Measurements from ENCODE around the gene MAP6D1.

MAP6D1 gene

DNA sequence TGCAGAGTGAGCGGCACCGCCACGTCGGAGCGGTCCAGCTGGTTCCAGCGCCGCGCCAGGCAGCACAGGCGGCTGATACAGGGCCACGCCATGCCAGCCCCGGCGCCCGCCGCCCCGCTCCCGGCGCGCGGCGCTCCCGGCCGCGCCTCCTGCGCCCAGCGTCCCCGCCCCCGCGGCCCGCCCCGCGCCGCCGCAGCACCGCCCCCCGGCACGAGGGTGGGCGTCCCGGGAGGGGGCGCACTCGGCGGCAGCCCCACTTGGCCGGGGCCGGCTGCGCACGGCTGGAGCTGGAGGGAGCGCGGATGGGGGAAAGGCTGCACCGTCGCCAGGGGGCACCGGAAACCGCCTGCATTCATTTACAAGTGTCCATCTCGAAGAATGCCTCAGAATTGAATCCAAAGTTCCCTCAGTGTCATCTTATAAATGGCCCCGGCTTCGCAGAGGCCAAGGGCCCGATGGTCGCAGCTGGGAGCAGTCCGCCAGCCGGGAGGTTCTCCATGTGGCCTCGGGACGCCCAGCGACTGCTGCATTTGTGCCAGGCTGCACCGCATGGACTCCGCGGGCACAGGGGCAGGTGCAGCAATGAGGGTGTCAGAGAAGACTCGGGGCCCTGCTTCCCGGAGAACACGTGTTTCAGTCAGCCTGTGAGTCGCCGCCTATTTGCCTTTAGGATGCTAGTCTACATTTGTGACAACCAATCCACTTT, at the start of gene MAP6D1:
Gene MAP6D1, minus strand, starts transcription at position 122 of the 706 bp plus-strand sequence. Its CDS starts 30 bp downstream, at position 92.
- peak; percentile 39 to 46 for DNase-seq (ENCODE audit: low read depth in 2 of 2)
- peak within 1 kb of the TSS; percentile 56 to 67 for H3K4me3 ChIP-seq (replicated peaks in 1 of 2; ENCODE audit: low read depth in 2 of 2, low read length in 2 of 2)
- TF ChIP-seq, protein P1, sequence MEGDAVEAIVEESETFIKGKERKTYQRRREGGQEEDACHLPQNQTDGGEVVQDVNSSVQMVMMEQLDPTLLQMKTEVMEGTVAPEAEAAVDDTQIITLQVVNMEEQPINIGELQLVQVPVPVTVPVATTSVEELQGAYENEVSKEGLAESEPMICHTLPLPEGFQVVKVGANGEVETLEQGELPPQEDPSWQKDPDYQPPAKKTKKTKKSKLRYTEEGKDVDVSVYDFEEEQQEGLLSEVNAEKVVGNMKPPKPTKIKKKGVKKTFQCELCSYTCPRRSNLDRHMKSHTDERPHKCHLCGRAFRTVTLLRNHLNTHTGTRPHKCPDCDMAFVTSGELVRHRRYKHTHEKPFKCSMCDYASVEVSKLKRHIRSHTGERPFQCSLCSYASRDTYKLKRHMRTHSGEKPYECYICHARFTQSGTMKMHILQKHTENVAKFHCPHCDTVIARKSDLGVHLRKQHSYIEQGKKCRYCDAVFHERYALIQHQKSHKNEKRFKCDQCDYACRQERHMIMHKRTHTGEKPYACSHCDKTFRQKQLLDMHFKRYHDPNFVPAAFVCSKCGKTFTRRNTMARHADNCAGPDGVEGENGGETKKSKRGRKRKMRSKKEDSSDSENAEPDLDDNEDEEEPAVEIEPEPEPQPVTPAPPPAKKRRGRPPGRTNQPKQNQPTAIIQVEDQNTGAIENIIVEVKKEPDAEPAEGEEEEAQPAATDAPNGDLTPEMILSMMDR (IDR thresholded peaks at IDR 0.05; ENCODE audit: low read depth, low read length): peak; percentile 20

DNA sequence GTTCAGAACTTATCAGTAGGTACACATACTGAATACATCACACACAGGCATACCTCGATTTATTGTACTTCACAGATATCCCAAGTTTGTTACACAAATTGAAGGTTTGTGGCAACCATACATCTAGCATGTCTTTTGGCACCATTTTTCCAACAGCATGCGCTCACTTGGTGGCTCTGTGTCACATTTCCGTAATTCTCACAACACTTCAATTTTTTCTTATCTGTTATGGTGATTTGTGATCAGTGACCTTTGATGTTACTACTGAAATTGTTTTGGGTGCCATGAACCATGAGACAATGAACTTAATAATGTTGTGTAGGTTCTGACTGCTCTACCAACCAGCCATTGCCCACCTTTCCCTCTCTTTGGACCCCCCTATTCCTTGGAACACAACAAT, 48.5 kb upstream of the MAP6D1 start:
- TF ChIP-seq, protein P1 (IDR thresholded peaks at IDR 0.05; ENCODE audit: low read depth, low read length): no peak
- H3K4me3 ChIP-seq (replicated peaks in 1 of 2; ENCODE audit: low read depth in 2 of 2, low read length in 2 of 2): no peak overlapping the region
- DNase-seq (ENCODE audit: low read depth in 2 of 2): no peak

DNA sequence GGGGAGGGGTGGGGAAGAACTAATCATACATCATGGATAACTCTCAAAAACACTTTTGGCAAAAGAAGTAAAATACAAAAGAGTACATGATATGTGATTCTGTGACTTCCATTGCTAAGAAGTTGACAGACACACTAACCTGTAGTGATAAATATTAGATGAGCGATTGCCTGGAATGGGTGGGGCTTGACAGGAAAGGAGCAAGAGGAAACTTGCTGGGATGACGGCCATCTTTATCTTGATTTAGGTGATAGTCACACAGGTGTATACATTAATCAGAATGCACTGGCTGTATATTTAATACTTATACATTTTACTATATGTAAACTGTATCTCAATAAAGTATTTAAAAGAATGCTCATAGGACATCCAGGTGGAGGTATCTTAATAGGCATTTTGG, 46.2 kb upstream of the MAP6D1 start:
- TF ChIP-seq, protein P1 (IDR thresholded peaks at IDR 0.05; ENCODE audit: low read depth, low read length): no peak
- no peak for DNase-seq (ENCODE audit: low read depth in 2 of 2)
- no peak overlapping the region for H3K4me3 ChIP-seq (replicated peaks in 1 of 2; ENCODE audit: low read depth in 2 of 2, low read length in 2 of 2)

DNA sequence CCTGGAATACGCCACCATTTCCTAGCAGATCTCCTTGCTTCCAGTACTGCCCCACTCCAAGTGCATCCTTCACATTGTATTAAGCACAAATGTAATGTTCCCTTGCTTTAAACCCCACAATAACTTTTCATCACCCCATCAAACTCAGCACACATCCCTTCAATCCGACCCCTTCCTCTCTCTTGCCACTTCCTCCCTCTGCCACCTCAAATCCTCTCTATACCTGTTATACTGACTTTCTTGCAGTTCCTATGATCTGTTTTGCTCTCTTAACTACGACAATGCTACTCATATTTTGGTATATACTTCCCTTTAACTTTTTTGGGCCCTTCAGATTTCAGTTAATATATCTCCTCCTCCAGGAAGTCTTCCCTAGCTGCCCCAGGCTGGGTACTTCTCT, 45.2 kb upstream of the MAP6D1 start:
- no peak for DNase-seq (ENCODE audit: low read depth in 2 of 2)
- TF ChIP-seq, protein P1 (IDR thresholded peaks at IDR 0.05; ENCODE audit: low read depth, low read length): no peak
- H3K4me3 ChIP-seq (replicated peaks in 1 of 2; ENCODE audit: low read depth in 2 of 2, low read length in 2 of 2): no peak overlapping the region

DNA sequence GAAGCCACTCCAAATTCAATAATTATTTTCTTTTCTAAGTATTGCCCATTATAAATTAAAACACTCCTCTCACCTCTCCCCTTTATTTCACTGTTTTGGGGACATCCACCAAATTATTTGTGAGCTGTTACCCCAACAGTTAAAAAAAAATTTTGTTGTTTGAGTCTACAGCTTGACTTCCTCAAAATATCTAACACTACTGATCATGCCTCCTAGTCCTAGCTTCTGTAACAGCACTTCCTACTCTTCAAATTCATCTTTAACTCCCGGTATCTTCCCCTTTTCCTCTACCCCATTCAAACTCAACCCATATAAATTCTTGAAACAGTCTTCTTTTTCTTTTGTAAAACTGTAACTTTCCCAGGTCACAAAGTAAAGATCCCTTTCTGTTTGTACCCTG, 43.4 kb upstream of the MAP6D1 start:
- TF ChIP-seq, protein P1 (IDR thresholded peaks at IDR 0.05; ENCODE audit: low read depth, low read length): no peak
- no peak overlapping the region for H3K4me3 ChIP-seq (replicated peaks in 1 of 2; ENCODE audit: low read depth in 2 of 2, low read length in 2 of 2)
- no peak for DNase-seq (ENCODE audit: low read depth in 2 of 2)

DNA sequence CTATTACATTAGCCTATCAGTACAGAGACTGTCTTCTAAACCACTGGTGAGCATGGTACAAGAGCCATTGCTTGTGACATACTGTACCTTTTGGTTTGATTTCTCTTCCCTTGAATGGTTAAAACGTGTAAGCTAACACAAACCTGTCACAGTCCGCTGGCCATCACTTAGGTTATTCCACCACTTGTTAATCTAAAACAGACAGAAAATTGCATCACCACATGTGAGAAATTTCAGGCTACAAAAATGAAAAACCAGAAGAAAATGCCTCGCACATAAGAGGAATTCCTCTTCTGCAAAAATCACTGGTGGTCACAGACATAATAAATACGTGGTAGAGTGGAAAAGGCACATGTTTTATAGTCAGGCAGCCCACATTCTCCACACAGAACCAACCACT, 37.2 kb upstream of the MAP6D1 start:
- TF ChIP-seq, protein P1 (IDR thresholded peaks at IDR 0.05; ENCODE audit: low read depth, low read length): no peak
- no peak overlapping the region for H3K4me3 ChIP-seq (replicated peaks in 1 of 2; ENCODE audit: low read depth in 2 of 2, low read length in 2 of 2)
- no peak for DNase-seq (ENCODE audit: low read depth in 2 of 2)

DNA sequence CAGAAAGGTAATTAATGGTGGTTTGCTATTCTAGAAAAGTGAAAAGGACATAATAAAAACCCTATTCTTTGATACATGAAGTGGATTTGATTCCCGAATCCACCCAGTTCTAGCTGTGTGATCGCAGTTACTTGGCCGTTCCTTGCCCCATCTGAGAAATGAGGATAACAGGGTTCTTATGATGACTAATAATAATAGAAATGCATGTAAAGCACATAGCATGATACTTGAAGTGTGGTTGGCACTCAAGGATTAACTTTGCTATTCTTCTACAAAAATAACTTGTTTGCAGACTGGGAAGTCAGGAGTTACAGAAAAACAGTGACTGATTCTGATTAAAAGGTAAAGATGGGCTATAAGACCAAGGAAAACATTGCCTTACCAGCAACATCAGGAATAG, 32.5 kb upstream of the MAP6D1 start:
- peak; percentile 3 to 4 for DNase-seq (ENCODE audit: low read depth in 2 of 2)
- no peak overlapping the region for H3K4me3 ChIP-seq (replicated peaks in 1 of 2; ENCODE audit: low read depth in 2 of 2, low read length in 2 of 2)
- TF ChIP-seq, protein P1 (IDR thresholded peaks at IDR 0.05; ENCODE audit: low read depth, low read length): no peak
